GM15510 (cell line): ENCODE measurements around the gene INVS.

ENCODE experiments used
- POLR2A ChIP-seq: IDR thresholded peaks from 3 replicates; pipeline ENCODE4 v1.6.1; 2011; ENCODE audit warnings: borderline replicate concordance; ENCODE audit not compliant: insufficient read length; ENCODE audit errors: extremely low read depth

The INVS gene

DNA sequence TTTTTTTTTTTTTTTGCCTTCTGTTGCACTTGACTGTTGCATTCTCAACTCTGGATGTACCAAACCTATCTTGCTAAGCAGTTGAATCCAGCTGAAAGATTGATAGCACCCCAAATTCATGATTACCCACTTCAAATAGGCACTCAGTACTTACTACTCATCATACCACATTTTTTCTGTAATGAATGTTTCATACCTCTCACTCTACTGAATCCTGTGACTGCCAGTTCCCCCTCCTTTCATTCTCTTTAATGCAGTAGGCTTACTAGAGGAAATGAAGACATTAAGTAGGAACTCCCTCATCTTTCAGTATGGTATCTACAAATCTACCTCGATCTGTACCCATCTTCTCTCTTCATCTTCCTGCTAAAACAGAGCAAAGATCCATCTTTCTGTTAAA lies 6.8 kb downstream of the INVS start:
- no peak for TF ChIP-seq POLR2A

GRCh38 chr9:100106616-100107015 lies 7.6 kb downstream of the INVS start:
- TF ChIP-seq POLR2A = no peak

GRCh38 chr9:100108559-100108958 lies 9.5 kb downstream of the INVS start:
- no peak for TF ChIP-seq POLR2A

DNA sequence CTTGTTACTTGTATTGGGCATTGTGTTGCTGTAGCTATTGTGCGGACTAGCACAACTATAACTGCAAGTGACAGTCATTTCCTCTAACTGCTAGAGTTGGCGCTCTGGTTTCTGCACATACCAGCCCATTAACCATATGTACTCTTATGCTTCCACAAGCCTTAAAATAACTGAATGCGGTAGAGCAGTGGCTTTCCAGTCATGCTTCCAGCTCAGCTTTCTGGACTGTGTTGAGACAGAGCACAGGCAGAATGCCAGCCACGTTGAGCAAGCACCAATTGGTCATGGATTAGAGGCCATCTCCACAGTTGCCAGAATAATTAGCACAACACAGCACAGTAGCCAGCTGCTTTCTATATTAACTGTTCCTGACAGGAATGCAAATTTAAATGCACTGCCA lies 12.2 kb downstream of the INVS start:
- TF ChIP-seq POLR2A = no peak

DNA sequence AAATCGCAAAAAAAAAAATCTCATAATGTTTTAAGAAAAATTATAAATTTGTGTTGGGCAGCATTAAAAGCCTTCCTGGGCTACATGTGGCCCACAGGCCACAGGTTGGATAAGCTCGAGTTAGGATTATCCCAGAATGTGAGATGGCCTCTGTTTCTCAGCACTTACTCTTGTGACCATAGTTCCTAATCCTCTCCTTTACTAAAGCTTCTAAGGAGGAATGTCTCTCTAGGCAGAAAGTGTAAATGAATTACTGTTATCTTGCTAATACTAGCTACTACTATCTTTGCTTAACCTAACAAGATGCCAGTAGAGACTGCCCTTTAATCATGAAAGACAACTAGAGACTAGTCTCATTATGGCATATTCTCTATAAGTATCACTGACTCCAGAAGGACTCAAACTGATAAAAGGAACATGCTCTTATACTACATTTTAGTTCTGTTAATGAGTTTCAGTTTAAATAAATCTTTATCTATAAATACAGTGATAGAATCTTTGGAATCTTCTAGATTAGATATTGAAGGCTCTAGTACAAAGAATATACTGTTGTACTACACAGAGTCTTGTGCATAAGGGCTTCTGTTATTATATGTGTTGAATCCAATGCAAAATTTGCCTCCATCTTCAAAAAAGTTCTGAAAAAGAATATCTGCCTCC lies 13.8 kb downstream of the INVS start:
- no peak for TF ChIP-seq POLR2A

GRCh38 chr9:100117316-100117715 lies 18.3 kb downstream of the INVS start:
- TF ChIP-seq POLR2A = no peak

- no peak for TF ChIP-seq POLR2A
Measured at GRCh38 chr9:100120286-100120685, 21.2 kb downstream of the INVS start.

DNA sequence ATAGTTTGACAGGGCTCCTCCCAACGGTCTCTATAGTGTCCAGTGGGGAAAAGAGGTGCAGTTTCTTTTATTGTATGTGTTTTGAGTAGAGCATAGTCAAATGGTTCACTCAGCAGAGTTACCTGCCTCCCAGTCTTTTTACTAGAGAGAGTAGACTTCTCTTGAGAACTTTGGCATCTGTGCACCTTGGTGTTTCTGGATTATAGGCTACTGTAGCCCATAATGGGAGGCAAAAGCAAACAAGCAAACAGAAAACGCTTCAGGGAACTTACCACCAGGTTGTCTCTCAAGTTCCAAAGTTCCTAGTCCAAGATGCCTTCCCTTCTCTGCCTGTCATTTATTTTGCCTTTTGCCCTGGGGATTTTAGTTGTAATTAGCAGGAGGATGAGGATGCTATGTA lies 26.2 kb downstream of the INVS start:
- no peak for TF ChIP-seq POLR2A

GRCh38 chr9:100125910-100126309 lies 26.9 kb downstream of the INVS start:
- TF ChIP-seq POLR2A = no peak

DNA sequence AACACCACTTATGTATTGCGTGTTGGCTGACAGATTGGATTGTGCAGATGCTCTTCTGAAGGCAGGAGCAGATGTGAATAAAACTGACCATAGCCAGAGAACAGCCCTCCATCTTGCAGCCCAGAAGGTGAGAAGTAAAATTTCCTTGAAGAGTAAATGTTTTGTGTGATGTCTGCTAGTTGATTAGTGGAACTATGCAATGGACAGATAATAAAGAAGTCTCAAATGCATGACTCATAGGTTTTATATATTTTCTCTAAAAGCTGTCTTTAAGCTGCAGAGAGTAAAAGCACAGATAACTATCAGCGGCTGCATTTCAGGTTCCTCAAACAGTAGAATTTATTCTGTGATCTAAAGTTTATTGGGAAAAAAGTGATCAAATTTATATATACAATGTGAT lies 27.4 kb downstream of the INVS start:
- no peak for TF ChIP-seq POLR2A

DNA sequence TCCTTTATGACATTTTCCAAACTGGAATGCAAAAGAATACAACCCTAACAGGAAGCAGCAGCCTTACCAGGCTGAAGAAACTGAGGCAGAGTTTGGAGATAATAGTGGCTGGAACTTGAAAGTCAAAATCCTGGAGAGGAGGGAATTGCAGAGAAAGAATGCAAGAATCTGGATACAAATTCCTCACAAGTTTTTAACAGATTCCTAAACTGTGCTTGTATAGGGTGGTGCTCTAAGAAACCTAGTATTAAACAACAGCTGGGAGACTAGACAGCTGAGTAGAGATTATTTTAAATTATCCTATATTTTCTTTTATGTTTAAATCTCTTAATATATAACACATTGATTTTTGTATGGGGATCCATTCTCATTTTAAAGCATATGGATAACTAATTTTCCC lies 30.7 kb downstream of the INVS start:
- no peak for TF ChIP-seq POLR2A

GRCh38 chr9:100131216-100131615 lies 32.2 kb downstream of the INVS start:
- TF ChIP-seq POLR2A = no peak

DNA sequence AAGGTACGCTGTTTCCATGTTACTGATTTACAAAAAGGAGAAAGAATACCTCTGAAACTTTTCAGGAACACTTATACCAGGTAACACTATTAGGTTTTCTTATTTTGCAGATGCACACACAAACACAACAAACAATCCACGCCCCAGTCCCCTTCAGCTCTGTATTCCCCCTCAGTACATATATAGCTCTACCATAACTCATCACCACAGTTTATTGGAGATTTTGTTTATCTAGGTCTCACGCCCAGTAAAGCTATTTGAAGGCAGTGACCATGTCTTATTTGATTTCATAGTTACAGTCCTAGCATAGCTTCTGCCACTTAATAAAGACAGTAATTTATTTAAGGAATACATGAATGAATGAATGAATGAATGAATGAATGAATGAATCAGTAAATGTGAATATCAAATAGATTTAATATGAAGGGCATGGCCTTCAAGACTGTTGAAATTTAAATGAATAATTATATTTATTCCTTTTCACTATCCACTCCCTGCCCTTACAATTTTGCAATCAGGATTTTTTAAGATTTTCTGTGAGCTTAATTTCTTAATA lies 32.9 kb downstream of the INVS start:
- no peak for TF ChIP-seq POLR2A

DNA sequence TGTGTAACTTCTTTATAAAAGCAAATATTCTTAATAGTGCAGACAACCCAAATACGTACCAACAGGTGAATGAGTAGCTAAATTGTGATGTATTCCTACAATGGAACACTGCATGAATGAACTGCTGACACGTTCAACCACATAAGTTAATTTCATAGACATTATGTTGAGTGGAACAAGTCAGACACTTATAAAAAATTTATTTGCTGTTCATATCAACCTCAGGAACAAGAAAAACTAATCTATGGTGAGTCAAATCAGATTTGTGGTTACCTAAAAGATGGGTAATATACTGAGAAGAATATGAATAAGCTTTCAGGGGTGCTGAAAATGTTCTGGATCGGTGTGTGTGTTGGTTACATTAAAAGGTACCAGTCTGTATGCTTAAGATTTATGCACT lies 35.7 kb downstream of the INVS start:
- TF ChIP-seq POLR2A = no peak

GRCh38 chr9:100150214-100150613 lies 51.2 kb downstream of the INVS start:
- no peak for TF ChIP-seq POLR2A

- TF ChIP-seq POLR2A = no peak
Measured at GRCh38 chr9:100160021-100160420, 61.0 kb downstream of the INVS start.

DNA sequence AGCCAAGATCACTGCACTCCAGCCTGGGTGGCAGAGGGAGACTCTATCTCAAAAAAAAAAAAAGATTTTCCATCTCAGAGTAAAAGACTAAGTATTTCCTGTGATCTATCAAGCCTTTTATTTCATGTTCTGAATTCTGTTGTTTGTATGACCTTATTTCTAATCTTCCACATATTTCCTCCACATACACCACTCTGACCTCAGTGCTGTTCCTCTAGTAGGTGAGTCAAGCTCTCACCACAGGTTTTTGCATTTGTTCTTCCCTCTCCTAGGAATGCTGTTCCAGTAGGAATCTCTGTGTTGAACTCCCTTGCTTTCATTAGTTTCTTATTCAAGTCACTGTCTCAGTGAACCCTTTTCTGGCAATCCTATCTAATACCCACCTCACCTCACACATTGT lies 68.1 kb downstream of the INVS start:
- TF ChIP-seq POLR2A = no peak

GRCh38 chr9:100167915-100168654 lies 69.0 kb downstream of the INVS start:
- no peak for TF ChIP-seq POLR2A
